CD4-positive, CD25-positive, alpha-beta regulatory T cell (primary cell): ENCODE measurements around the gene TRIM27. TPM values are rescaled to one million over a fixed set of nuclear protein-coding genes. Genes with fewer than 3 reads are reported as not detected.
"Not testable (repeated sequence)": the region's sequence is repeated elsewhere in the genome, so short reads cannot be mapped to it uniquely, and the experiment has no call there.

Experiments used
- ATAC-seq, 2 donors: fragments of 150-1000 bp; cut with Tn5 transposase; one replicate each; pipeline ENCODE4 v1.10.0; 2021; ENCODE audit warnings: low read depth in 2 of 2, moderate number of reproducible peaks in 2 of 2, moderate library complexity in 1 of 2
- DNase-seq, 3 donors: peaks; one replicate each; pipeline versions ENCODE4 v3.0.0 to v3.0.0-alpha.2; 2012 to 2022; ENCODE audit warnings: mixed read lengths in 1 of 3
- H3K27ac ChIP-seq: one replicate; pipeline ENCODE4 v1.7.0; 2013; ENCODE audit warnings: mild to moderate bottlenecking, low read length; ENCODE audit not compliant: insufficient read depth, poor library complexity, severe bottlenecking
- H3K27me3 ChIP-seq: one replicate; pipeline ENCODE4 v1.7.0; 2013; ENCODE audit warnings: low read length; ENCODE audit not compliant: control insufficient read depth, insufficient read depth
- H3K36me3 ChIP-seq: one replicate; pipeline ENCODE4 v1.7.0; 2013; ENCODE audit warnings: mild to moderate bottlenecking, low read length, moderate library complexity; ENCODE audit not compliant: control insufficient read depth, insufficient read depth
- H3K4me1 ChIP-seq: 2 replicates; pipeline ENCODE4 v1.7.0; 2013; ENCODE audit warnings: mild to moderate bottlenecking, low read length; ENCODE audit not compliant: insufficient read depth, control insufficient read depth, poor library complexity, severe bottlenecking
- H3K4me3 ChIP-seq: one replicate; pipeline ENCODE4 v1.7.0; 2013; ENCODE audit warnings: low read depth, mild to moderate bottlenecking, low read length, moderate library complexity
- H3K9me3 ChIP-seq, 2 experiments: 1 replicate in 1 of 2; 2 replicates in 1 of 2; pipeline ENCODE4 v1.7.0; 2013; ENCODE audit warnings: low read length in 2 of 2, mild to moderate bottlenecking in 1 of 2, moderate library complexity in 1 of 2; ENCODE audit not compliant: control insufficient read depth in 2 of 2
- H3K27ac Mint-ChIP-seq, 3 donors: one replicate each; pipeline ENCODE4 v1.8.0; 2020 to 2022; ENCODE audit warnings: mild to moderate bottlenecking in 3 of 3, mixed read lengths in 3 of 3, moderate library complexity in 2 of 3
- H3K27me3 Mint-ChIP-seq: one replicate; pipeline ENCODE4 v1.8.0; 2022; ENCODE audit warnings: mild to moderate bottlenecking, mixed read lengths
- H3K36me3 Mint-ChIP-seq: one replicate; pipeline ENCODE4 v1.8.0; 2020; ENCODE audit warnings: mixed read lengths
- H3K4me1 Mint-ChIP-seq, 4 donors: one replicate each; pipeline ENCODE4 v1.8.0; 2020 to 2022; ENCODE audit warnings: mixed read lengths in 4 of 4, mild to moderate bottlenecking in 1 of 4
- H3K4me3 Mint-ChIP-seq, 4 donors: one replicate each; pipeline ENCODE4 v1.8.0; 2020 to 2022; ENCODE audit warnings: mild to moderate bottlenecking in 4 of 4, mixed read lengths in 4 of 4, moderate library complexity in 3 of 4
- H3K9me3 Mint-ChIP-seq, 7 donors: one replicate each; pipeline ENCODE4 v1.8.0; 2020 to 2022; ENCODE audit warnings: mixed read lengths in 7 of 7, mild to moderate bottlenecking in 3 of 7, moderate library complexity in 2 of 7
- polyA plus RNA-seq, 4 donors: library from polyadenylated mRNA; unstranded; fragments of 300-500 nt; fragmentation: Illumina TruSeq; gene quantifications; one replicate each; pipeline ENCODE4 v1.2.3, GENCODE V29; 2021
- total RNA-seq: library from RNA; stranded (reverse); gene quantifications from one replicate; pipeline ENCODE4 v1.2.3, GENCODE V29; 2022

The TRIM27 gene
- total and polyA plus RNA-seq, 5 donors from 2014 or later, result 23.5 to 76.4 (median 47.2) TPM

GRCh38 chr6:28940858-28941683 lies 17.3 kb upstream of the TRIM27 start:
- H3K27ac Mint-ChIP-seq, result peak overlapping the region; percentile 90 to 94 (median 93)
- H3K4me1 ChIP-seq, result peaks cover 33% of the 10 kb centered on the region
- peak overlapping the region; percentile 92 to 94 (median 92) for H3K4me3 Mint-ChIP-seq

GRCh38 chr6:28940294-28940857 lies 16.6 kb upstream of the TRIM27 start:
- Mint-ChIP-seq H3K36me3 (no peaks in the 10 kb centered on the region), H3K9me3 (peaks cover 0 to 12% (median 5%) of the 10 kb centered on the region in 7 donors), H3K4me3 (peak overlapping the region; percentile 92 to 94 (median 92)), H3K27me3 (peaks cover 38% of the 10 kb centered on the region), H3K4me1 (peaks cover 32 to 69% (median 48%) of the 10 kb centered on the region in 4 donors), H3K27ac (peak overlapping the region; percentile 90 to 94 (median 93))
- no peaks in the 10 kb centered on the region for H3K36me3 ChIP-seq
- no peaks in the 10 kb centered on the region for H3K9me3 ChIP-seq
- peak overlapping the region; percentile 82 for H3K4me3 ChIP-seq
- H3K27ac ChIP-seq, result peak overlapping the region; percentile 72
- peaks cover 33% of the 10 kb centered on the region for H3K4me1 ChIP-seq
- peak in 1 of 3 donors; percentile 59 for DNase-seq
- ATAC-seq, result no peak
- H3K27me3 ChIP-seq, result no peaks in the 10 kb centered on the region

More at GRCh38 chr6:28940858-28941683, 17.3 kb upstream of the TRIM27 start:
- H3K27me3 ChIP-seq, result no peaks in the 10 kb centered on the region
- peak overlapping the region; percentile 72 for H3K27ac ChIP-seq
- Mint-ChIP-seq H3K27me3 (peaks cover 37% of the 10 kb centered on the region), H3K4me1 (peaks cover 32 to 65% (median 48%) of the 10 kb centered on the region in 4 donors), H3K9me3 (peaks cover 0 to 12% (median 5%) of the 10 kb centered on the region in 7 donors), H3K36me3 (no peaks in the 10 kb centered on the region)
- ATAC-seq (peak; percentile 73), DNase-seq (peak; percentile 56 to 91 (median 87))
- no peaks in the 10 kb centered on the region for H3K36me3 ChIP-seq
- no peaks in the 10 kb centered on the region for H3K9me3 ChIP-seq
- peak overlapping the region; percentile 82 for H3K4me3 ChIP-seq

GRCh38 chr6:28933069-28933468 lies 9.3 kb upstream of the TRIM27 start:
- H3K36me3 Mint-ChIP-seq, result no peaks in the 10 kb centered on the region

GRCh38 chr6:28929887-28930620 lies 6.3 kb upstream of the TRIM27 start:
- no peaks in the 10 kb centered on the region for H3K36me3 ChIP-seq
- Mint-ChIP-seq H3K9me3 (peaks cover 0 to 5% (median 0%) of the 10 kb centered on the region in 7 donors), H3K4me3 (peak overlapping the region in 1 of 4 donors; percentile 48), H3K36me3 (no peaks in the 10 kb centered on the region), H3K4me1 (peaks cover 0 to 11% (median 2%) of the 10 kb centered on the region in 4 donors), H3K27ac (no peak overlapping the region), H3K27me3 (peaks cover 23% of the 10 kb centered on the region)
- DNase-seq, result no peak
- H3K27ac ChIP-seq, result no peak overlapping the region
- no peak for ATAC-seq
- H3K4me3 ChIP-seq, result no peak overlapping the region
- no peaks in the 10 kb centered on the region for H3K9me3 ChIP-seq
- H3K27me3 ChIP-seq, result peaks cover 3% of the 10 kb centered on the region
- H3K4me1 ChIP-seq, result no peaks in the 10 kb centered on the region

More at GRCh38 chr6:28933069-28933468, 9.3 kb upstream of the TRIM27 start:
- Mint-ChIP-seq H3K4me3 (peak overlapping the region in 1 of 4 donors; percentile 24), H3K9me3 (peaks cover 0 to 5% (median 0%) of the 10 kb centered on the region in 7 donors), H3K4me1 (peaks cover 5 to 24% (median 7%) of the 10 kb centered on the region in 4 donors), H3K27me3 (peaks cover 24% of the 10 kb centered on the region), H3K27ac (no peak overlapping the region)
- Histone ChIP-seq H3K9me3 (no peaks in the 10 kb centered on the region), H3K36me3 (no peaks in the 10 kb centered on the region), H3K27me3 (peaks cover 3% of the 10 kb centered on the region), H3K4me3 (no peak overlapping the region), H3K27ac (no peak overlapping the region), H3K4me1 (no peaks in the 10 kb centered on the region)
- ATAC-seq, result no peak
- DNase-seq, result no peak

- not testable (repeated sequence) for H3K36me3 Mint-ChIP-seq, H3K27ac ChIP-seq, H3K27me3 ChIP-seq, H3K4me3 ChIP-seq, DNase-seq, H3K4me3 Mint-ChIP-seq, H3K36me3 ChIP-seq, ATAC-seq, H3K9me3 Mint-ChIP-seq, H3K9me3 ChIP-seq, H3K4me1 ChIP-seq
- Mint-ChIP-seq H3K27me3 (peaks cover 21% of the 10 kb centered on the region), H3K4me1 (peaks cover 0 to 12% (median 4%) of the 10 kb centered on the region in 4 donors), H3K27ac (peak overlapping the region in 1 of 3 donors; percentile 38)
Observed at GRCh38 chr6:28929339-28929738, 5.6 kb upstream of the TRIM27 start.

- H3K36me3 Mint-ChIP-seq, result no peaks in the 10 kb centered on the region
- peaks cover 0 to 8% (median 2%) of the 10 kb centered on the region in 4 donors for H3K4me1 Mint-ChIP-seq
- DNase-seq (no peak), ATAC-seq (no peak)
- no peak overlapping the region for H3K27ac ChIP-seq
- H3K4me3 ChIP-seq, result no peak overlapping the region
- H3K9me3 ChIP-seq, result no peaks in the 10 kb centered on the region
- peak overlapping the region in 2 of 4 donors; percentile 1 to 47 for H3K4me3 Mint-ChIP-seq
- peaks cover 3% of the 10 kb centered on the region for H3K27me3 ChIP-seq
- no peak overlapping the region for H3K27ac Mint-ChIP-seq
- no peaks in the 10 kb centered on the region for H3K9me3 Mint-ChIP-seq
- H3K36me3 ChIP-seq, result no peaks in the 10 kb centered on the region
- H3K27me3 Mint-ChIP-seq, result peaks cover 21% of the 10 kb centered on the region
- H3K4me1 ChIP-seq, result peaks cover 9% of the 10 kb centered on the region
Observed at GRCh38 chr6:28927846-28928245, 4.1 kb upstream of the TRIM27 start.

- Mint-ChIP-seq H3K36me3 (peaks cover 31% of the 10 kb centered on the region), H3K27me3 (peaks cover 2% of the 10 kb centered on the region), H3K9me3 (no peaks in the 10 kb centered on the region), H3K4me1 (peaks cover 23 to 50% (median 32%) of the 10 kb centered on the region in 4 donors), H3K27ac (peak overlapping the region; percentile 90 to 94 (median 93)), H3K4me3 (peak overlapping the region; percentile 96 to 99 (median 97))
- no peaks in the 10 kb centered on the region for H3K27me3 ChIP-seq
- peaks cover 31% of the 10 kb centered on the region for H3K36me3 ChIP-seq
- ATAC-seq, result peak; percentile 3 to 22
- no peaks in the 10 kb centered on the region for H3K9me3 ChIP-seq
- peaks cover 30% of the 10 kb centered on the region for H3K4me1 ChIP-seq
- peak overlapping the region; percentile 98 for H3K4me3 ChIP-seq
- peak overlapping the region; percentile 81 for H3K27ac ChIP-seq
- DNase-seq, result peak; percentile 29 to 67 (median 34)
Observed at GRCh38 chr6:28922821-28923317, 916 bp downstream of the TRIM27 start.
